ENCODE measurements around the gene SLC16A3. TPM values are rescaled to one million over a fixed set of nuclear protein-coding genes. Genes with fewer than 3 reads are reported as not detected.

The SLC16A3 gene
- polyA plus RNA-seq, 1 of the 3 experiments (the other 2 are of a cell fraction): 70.7 TPM

- TF ChIP-seq CTCF (IDR thresholded peaks at IDR 0.05) (no peak), USF2 (IDR thresholded peaks at IDR 0.05; ENCODE audit: borderline replicate concordance, low read depth, low read length) (no peak; the same call in 1 of the 2 replicates), USF1 (IDR thresholded peaks at IDR 0.05; ENCODE audit: borderline replicate concordance, low read depth) (no peak), IRF3 (IDR thresholded peaks at IDR 0.05; ENCODE audit: low read depth, low read length) (no peak), MEF2A (IDR thresholded peaks at IDR 0.05; ENCODE audit: borderline replicate concordance, low read depth) (no peak), GATA2 (CRISPR knock-in tag; IDR thresholded peaks at IDR 0.05) (no peak), FOXM1 (IDR thresholded peaks at IDR 0.05; ENCODE audit: low read depth) (no peak), ELF1 (IDR thresholded peaks at IDR 0.05) (no peak; the same call in 1 of the 2 replicates), RFX5 (IDR thresholded peaks at IDR 0.05; ENCODE audit: low read length) (peak; percentile 91), GABPA (IDR thresholded peaks at IDR 0.05; ENCODE audit: low read depth) (peak; percentile 72), NFIC (IDR thresholded peaks at IDR 0.05; ENCODE audit: borderline replicate concordance) (no peak), RCOR1 (IDR thresholded peaks at IDR 0.05; ENCODE audit: low read length) (no peak), PBX3 (IDR thresholded peaks at IDR 0.05) (no peak; the same call in 1 of the 2 replicates), POLR2AphosphoS5 (IDR thresholded peaks at IDR 0.05; ENCODE audit: low read depth, low read length) (peak; percentile 85), ZBTB33 (IDR thresholded peaks at IDR 0.05; ENCODE audit: borderline replicate concordance, low read depth) (no peak), FOSL2 (IDR thresholded peaks at IDR 0.05; ENCODE audit: borderline replicate concordance, low read depth) (no peak), REST (IDR thresholded peaks at IDR 0.05; ENCODE audit: low read depth, low read length) (peak; percentile 29; the same call in 1 of the 2 replicates)
Observed at GRCh38 chr17:82273327-82274133, 44.7 kb downstream of the SLC16A3 start, which contains the start of gene CSNK1D (continued).

All from SK-N-SH (cell line).